GM18873 (cell line): ENCODE data around the gene ABCB4.

Experiments
- ATAC-seq: cut with Tn5 transposase; IDR thresholded peaks from one replicate; pipeline ENCODE4 v1.9.1; 2021; ENCODE audit warnings: mild to moderate bottlenecking, moderate library complexity, moderate number of reproducible peaks; ENCODE audit not compliant: unreplicated experiment, low FRiP score

The ABCB4 gene

DNA sequence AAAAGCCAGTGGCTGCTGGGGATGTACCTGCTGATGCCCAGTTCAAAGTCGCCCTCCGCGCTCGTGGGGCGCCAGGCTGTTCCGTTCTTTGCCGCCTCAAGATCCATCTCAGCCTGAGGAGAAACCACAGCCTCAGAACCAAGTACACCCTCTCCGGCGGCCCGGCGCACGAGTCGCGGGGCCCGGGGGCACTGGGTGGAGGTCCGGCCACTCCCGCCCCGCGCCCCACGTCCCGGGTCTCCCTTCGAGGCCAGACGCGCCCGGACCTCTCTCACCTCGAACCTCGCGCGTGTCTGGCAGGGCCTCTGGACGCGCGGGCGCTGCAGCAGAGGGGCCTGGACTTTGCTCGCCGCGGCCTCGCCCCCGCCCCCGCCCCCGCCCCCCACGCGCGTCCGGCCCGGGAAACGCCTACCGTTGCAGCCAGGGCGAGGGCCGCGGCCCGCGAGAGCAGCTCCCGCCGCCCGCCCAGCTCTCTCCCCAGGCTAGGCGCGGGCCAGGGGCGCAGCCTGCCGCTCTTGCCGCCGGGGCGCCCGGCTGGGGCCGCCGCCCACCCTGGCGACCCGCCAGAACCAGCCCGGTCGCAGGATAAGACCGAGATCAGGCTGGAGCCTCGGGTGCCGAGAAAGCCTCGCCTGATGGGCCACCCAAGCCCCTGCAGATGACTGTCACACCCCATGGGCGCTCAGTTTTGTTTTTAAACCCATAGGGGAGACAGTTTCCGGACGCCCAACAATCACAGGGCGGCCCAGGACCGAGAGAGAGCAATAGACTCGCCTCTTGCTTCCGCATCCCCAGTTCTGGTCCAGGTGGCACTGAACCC lies at the start of gene ABCB4:
Gene ABCB4, minus strand, starts transcription at position 322 of the 820 bp plus-strand sequence. Its CDS starts 215 bp downstream, at position 107.
- no peak for ATAC-seq

- no peak for ATAC-seq
Measured at GRCh38 chr7:87518735-87519134, 43.3 kb upstream of the ABCB4 start.

GRCh38 chr7:87517891-87518290 lies 42.4 kb upstream of the ABCB4 start:
- ATAC-seq: no peak

DNA sequence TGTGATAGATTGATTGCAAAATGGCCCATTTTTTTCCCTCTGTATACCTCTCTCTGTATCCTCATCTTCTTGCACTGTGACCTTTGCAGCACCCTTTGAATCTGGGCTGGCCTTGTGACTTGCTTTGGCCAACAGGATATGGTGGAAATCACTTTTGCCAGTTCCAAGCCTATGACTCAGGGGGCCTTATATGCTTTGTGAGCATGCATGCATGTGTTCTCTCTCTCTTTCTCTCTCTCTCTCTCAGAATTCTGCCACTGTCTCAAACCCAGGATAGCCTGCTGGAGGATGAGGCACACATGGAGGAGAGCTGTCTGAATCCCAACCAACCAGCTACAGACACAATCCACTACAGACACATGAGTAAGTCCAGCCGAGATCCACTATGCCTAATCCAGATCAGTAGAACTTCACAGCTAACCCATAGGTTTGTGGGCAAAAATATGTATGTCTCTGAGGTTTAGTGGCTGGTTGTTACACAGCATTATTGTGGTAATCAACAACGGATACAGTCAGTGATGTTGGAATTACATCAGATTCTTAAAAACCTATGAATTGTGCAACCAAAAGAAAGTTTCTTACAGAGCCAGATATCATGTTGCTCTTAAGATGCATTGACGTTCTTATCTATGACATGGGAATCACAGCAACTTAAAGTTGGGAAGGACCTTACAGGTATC lies 41.8 kb upstream of the ABCB4 start:
- no peak for ATAC-seq

DNA sequence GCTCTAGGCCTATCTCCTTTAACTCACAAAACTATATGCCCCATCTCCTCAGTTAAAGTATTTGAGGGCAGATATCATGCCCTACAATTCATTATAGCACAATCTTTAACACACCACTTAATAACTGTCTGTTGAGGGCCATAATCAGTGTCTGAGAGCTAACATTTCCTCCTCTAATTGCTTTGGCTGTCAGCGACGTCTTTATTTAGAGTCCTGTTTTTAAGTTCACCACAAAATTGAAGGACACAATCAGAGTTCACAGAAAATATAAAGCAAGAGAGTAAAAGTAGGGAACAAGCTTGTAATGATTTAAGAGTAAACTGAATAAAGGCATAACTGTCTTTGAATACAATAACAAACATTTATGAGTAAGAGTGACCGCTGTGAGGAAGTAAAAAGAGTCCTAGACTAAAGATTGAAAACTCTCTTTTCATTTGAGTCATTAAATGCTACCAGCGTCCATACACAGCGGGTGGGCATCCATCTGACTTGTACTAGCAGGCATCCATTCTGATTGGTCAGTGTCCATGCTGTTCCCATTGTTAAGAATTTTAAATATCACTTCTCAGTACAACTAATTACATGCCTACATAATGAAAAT lies 38.4 kb upstream of the ABCB4 start:
- ATAC-seq: no peak

DNA sequence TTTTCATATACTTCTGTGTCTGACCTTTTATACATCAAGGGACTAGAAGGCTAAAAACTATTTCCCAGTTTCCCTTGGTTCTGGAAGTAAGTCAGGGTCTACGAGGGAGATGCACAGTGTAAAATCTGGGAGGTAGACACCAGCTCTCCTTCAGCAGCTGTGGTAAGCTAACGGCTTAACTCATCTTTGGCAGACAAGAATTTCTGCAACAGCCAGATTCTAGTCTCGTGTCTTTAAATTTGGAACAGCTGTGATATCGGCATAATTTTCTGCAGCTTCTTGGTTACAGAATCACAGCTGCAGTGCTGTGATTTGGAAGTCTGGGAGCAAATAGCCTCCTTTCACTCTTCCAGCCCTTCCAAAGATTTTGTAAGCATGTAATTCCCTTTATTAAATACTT lies 37.4 kb upstream of the ABCB4 start:
- no peak for ATAC-seq

GRCh38 chr7:87511510-87511909 lies 36.0 kb upstream of the ABCB4 start:
- no peak for ATAC-seq

DNA sequence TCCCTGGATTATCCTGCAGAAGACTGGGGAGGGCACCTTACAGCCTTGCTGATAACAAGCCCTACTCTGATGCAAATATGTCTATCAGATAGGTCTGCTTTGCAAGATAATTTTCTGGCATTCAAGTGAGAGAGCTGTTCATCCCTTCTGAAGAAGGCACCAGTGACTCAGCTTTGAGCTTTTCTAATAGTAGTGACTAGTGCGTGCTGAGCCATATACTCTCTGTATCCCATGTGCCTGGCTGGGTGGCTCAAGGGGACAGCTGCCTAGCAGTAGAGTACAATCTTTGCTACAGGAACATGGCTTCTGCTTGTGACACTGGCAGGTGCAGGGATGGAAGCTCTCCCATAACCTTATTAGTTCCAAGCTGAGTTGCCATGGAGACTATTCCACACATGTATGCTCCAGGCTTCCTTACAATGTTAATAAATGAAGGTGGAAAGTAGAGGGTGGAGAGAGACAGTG lies 35.0 kb upstream of the ABCB4 start:
- no peak for ATAC-seq

DNA sequence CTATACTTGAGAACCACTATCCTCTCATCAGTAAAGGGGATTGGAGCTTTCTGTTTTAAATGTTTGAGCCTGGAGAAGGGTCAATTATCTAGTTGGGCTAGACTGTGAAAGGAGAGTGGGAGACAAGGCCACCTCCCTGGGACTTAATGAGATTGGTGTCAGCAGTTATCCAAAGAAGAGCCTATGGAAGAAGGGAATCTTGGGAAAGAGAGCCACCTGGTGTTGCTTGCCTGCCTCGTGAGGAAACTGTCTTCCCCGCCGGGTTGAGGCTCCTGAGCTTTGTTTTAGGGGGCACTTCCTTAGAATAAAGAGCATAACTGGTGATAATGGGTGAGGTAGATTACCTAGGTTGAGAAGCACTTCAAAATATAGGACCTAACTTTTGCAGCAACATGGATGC lies 32.0 kb upstream of the ABCB4 start:
- ATAC-seq: no peak

- ATAC-seq: no peak
Measured at GRCh38 chr7:87506246-87507180, 31.0 kb upstream of the ABCB4 start.

- no peak for ATAC-seq
Measured at GRCh38 chr7:87505557-87506245, 30.2 kb upstream of the ABCB4 start.

DNA sequence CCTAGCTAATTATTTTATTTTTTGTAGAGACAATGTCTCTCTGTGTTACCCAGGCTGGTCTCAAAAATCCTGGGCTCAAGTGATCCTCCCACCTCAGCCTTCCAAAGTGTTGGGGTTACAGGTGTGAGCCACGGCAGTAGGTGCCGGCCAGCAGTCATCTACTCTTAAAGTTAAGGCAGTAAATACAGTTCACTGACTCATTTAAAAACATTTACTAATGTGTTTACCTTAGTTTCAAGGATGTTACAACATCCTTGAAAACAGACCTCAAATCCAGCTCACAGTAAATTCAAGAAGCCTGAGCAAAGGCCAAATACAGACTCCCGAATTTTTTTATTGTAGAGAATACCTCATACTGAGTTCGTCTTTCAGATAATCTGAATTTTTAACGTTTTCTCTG lies 29.6 kb upstream of the ABCB4 start:
- no peak for ATAC-seq

GRCh38 chr7:87499494-87499893 lies 24.0 kb upstream of the ABCB4 start:
- no peak for ATAC-seq

- ATAC-seq: no peak
Measured at GRCh38 chr7:87498893-87499292, 23.4 kb upstream of the ABCB4 start.

DNA sequence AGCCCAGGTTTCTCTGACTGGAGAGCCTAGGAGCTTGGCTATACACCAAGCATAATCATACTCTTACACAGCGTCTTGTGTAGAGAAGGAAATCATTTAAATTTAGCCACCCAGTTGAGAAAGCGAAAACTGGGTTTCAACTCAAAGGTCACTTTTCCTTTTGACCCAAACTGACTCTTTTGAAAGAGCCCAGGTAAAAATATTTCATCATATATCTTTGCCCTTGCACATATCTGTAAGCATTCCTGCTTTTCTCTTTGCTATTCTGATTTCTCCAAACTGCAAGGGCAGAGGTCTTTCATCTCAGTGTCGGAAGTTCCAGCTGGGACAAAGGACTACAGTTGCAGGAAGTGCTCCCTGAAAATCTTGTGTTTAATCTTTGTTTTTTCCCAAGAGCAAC lies 22.0 kb upstream of the ABCB4 start:
- ATAC-seq: no peak

GRCh38 chr7:87495366-87495765 lies 19.9 kb upstream of the ABCB4 start:
- no peak for ATAC-seq

DNA sequence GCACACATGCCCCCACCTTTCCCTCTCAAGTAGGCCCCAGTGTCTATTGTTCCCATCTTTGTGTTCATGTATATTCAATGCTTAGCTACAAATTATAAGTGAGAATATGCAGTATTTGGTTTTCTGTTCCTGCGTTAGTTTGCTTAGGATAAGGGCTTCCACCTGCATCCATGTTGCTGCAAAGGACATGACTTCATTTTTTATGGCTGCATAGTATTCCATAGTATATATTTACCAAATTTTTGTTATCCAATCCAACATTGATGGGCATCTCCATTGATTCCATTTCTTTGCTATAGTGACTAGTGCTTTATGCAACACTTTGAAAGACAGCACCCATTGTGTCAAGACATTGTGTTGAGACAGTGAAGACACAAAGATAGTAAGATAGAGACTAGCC lies 19.0 kb upstream of the ABCB4 start:
- ATAC-seq: no peak

DNA sequence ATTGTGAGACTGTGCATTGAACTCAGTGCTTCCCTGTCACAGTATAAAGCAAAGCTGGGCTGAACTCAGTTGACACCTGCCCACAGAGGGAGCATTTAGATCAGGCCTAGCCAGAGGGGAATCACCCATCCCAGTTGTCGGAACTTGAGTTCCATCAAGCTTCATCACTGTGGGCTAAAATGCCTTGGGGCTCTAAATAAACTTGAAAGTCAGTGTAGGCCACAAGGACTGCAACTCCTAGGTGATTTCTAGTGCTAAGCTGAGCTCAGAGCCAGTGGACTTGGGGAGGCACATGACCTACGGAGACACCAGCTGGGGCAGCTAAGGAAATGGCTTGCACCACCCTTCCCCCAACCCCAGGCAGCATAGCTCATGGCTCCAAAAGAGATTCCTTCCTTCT lies 7.7 kb upstream of the ABCB4 start:
- ATAC-seq: no peak

DNA sequence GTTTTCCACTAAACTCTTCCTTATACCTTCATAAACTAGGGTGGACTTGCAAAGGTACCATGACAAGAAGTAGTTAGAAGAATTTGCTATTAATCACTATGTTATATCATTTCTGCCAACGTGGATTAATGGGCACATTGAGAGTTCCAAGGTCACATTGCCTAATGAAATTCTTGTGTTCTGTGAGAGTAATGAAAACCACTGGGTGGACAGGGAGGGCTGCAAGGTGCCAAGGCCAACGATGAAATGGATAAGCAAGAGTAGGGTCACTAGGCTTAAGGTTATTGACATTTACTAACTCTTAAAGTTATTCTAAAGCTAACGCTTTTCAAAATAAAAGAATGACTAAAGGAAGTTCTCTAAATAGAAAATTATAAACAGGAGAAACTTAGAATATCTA lies 6.6 kb upstream of the ABCB4 start:
- ATAC-seq: no peak

GRCh38 chr7:87480386-87480785 lies 4.9 kb upstream of the ABCB4 start:
- no peak for ATAC-seq
